ENCODE measurements around the gene COPS3.

DNA sequence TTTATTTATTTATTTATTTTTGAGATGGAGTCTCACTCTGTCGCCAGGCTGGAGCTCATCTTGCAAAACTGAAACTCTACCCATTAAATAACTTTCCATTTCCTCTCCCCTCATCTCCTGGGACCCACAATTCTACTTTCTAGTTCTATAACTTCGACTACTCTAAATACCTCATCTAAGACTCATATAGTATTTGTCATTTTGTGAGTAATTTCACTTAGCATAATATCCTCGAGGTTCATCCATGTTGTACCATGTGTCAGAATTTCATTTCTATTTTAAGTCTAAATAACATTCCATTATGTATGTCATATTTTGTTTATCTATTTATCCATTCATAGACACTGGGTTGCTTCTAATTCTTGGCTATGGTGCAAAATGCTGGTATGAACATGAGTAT is 17.1 kb upstream of the COPS3 start:
- TF ChIP-seq POLR2AphosphoS5 (IDR thresholded peaks at IDR 0.05; ENCODE audit: borderline replicate concordance, low read depth, low read length) (no peak), EZH2 (IDR thresholded peaks at IDR 0.05) (no peak), FOXP2 (optimal IDR thresholded peaks at IDR 0.05; ENCODE audit: control extremely low read depth, extremely low read length, insufficient read depth) (no peak)

Measured in SK-N-MC (cell line).